ENCODE data around the gene GPR87.

GRCh38 chr3:151318991-151319390 lies 2.4 kb upstream of the GPR87 start:
- TF ChIP-seq CTCF (IDR thresholded peaks at IDR 0.05; ENCODE audit: poor library complexity): no peak
- no peak for TF ChIP-seq EZH2 (IDR thresholded peaks at IDR 0.05; ENCODE audit: borderline replicate concordance)
